ENCODE measurements around the gene CD47. TPM values are rescaled to one million over a fixed set of nuclear protein-coding genes. Genes with fewer than 3 reads are reported as not detected.

The CD47 gene
- total and polyA plus RNA-seq, 10 of the 15 experiments (the other 5 are each of a cell fraction or from before 2014, with no cell fraction given) = 22.9 to 175 (median 81.1) TPM

DNA sequence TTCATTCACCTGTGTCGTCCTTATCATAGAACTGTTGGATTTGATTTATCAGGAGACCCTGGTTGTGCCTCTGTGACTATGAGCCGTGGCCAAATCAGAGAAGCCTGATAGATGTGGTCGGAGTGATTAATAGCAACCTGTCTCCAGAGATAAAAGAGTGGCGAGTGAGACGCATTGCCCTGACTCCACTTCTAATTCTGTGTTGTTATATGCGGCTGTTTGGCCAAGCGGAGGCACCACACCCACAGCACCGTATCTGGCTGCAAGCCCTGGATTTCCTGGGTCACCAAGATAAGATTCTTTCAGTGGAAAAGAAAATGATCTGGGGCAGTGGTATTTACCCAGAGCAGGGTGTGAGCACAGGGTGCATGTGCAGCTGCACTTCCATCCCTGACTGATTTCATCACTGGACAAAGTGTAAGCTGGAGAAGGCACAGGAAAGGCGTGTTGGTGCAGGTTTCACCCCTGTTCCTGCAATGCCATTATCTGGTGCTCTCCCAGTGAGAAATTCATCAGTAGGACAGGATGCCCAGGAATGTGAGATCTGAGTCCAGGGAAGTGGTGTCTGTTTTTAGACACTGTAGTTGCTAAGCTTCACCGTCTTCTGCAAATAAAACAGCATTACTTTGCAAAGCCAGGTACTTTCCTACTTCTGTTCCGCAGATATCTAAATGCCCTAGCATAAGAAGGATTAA lies 84.6 kb downstream of the CD47 start:
- no peak overlapping the region for H2AFZ ChIP-seq (ENCODE audit: control insufficient read depth, low read depth, low read length)
- WGBS (ENCODE audit: insufficient coverage, insufficient replicate concordance, low lambda C conversion rate, missing lambda C conversion rate) = 38% methylated on average over 11 of the region's 11 CpGs
- no peak overlapping the region for H3K4me2 ChIP-seq (ENCODE audit: control insufficient read depth, insufficient read depth)
- intact Hi-C loops (cut with micrococcal nuclease; ENCODE audit: unreplicated experiment) = no loop called here
- H3K36me3 ChIP-seq (ENCODE audit: control insufficient read depth in 2 of 2, insufficient read depth in 2 of 2, low read length in 1 of 2) = no peaks in the 10 kb centered on the region
- DNase-seq (ENCODE audit: low read depth, low spot score) = no peak
- H4K20me1 ChIP-seq (ENCODE audit: control insufficient read depth, insufficient read depth) = no peaks in the 10 kb centered on the region
- no TSS peak for BruUV-seq (replicated peaks)
- H3K27ac ChIP-seq (ENCODE audit: control insufficient read depth, insufficient read depth) = no peak overlapping the region
- no peak for ATAC-seq
- H3K4me3 ChIP-seq = no peak overlapping the region
- in situ Hi-C loops (cut with MboI) = no loop called here
- H3K27me3 ChIP-seq (replicated peaks in 1 of 2; ENCODE audit: control insufficient read depth in 2 of 2, insufficient read depth in 2 of 2, low read length in 1 of 2) = no peaks in the 10 kb centered on the region
- TF ChIP-seq CHD4 (IDR thresholded peaks at IDR 0.05) (no peak), TARDBP (IDR thresholded peaks at IDR 0.05; ENCODE audit: borderline replicate concordance) (no peak)
- no peaks in the 10 kb centered on the region for H3K79me2 ChIP-seq (ENCODE audit: control insufficient read depth, insufficient read depth, low read length)
- no peak overlapping the region for H3K9ac ChIP-seq (ENCODE audit: control insufficient read depth, insufficient read depth, low read length)
- SMC1A ChIA-PET (ENCODE audit: uncharacterized antibody, unreplicated experiment) = no interaction called here
- H3K4me1 ChIP-seq (ENCODE audit: control insufficient read depth, insufficient read depth, low read length) = no peaks in the 10 kb centered on the region; the same call in 1 of the 2 replicates
- FAIRE-seq = no peak
- RAD21 ChIA-PET (ENCODE audit: unreplicated experiment) = no interaction called here
- CTCF ChIA-PET = interaction anchor here (0.7 kb wide), 1 partner anchor 79 kb away, joined by 4 read pairs; no protein-coding TSS in a partner anchor
- H3K9me3 ChIP-seq (replicated peaks; ENCODE audit: control insufficient read depth, insufficient read depth, low read length) = no peaks in the 10 kb centered on the region
- POLR2A ChIA-PET = no interaction called here

DNA sequence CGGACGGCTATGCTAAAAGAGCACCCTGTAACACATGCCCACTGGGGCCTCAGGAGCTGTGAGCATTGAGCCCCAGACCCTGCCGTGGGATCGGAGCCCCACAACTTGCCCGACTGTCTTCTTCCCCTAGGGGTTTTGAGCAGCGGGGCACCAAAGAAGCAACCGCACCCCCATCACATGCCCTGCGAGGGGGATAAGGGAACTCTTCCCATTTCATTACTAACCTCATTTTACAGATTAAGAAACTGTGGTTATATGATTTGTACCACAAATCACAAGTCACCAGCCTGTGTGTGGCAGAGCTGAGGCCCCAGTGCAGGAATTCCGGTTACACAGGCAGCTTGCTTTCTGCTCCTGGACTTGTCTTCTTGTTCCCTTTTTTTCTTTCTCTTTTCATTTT lies 86.2 kb downstream of the CD47 start:
- Histone ChIP-seq H3K4me3 (no peak overlapping the region), H3K79me2 (ENCODE audit: control insufficient read depth, insufficient read depth, low read length) (no peaks in the 10 kb centered on the region), H3K9me3 (replicated peaks; ENCODE audit: control insufficient read depth, insufficient read depth, low read length) (no peaks in the 10 kb centered on the region), H3K36me3 (ENCODE audit: control insufficient read depth in 2 of 2, insufficient read depth in 2 of 2, low read length in 1 of 2) (no peaks in the 10 kb centered on the region), H3K4me1 (ENCODE audit: control insufficient read depth, insufficient read depth, low read length) (no peaks in the 10 kb centered on the region; the same call in 1 of the 2 replicates), H4K20me1 (ENCODE audit: control insufficient read depth, insufficient read depth) (no peaks in the 10 kb centered on the region), H3K9ac (ENCODE audit: control insufficient read depth, insufficient read depth, low read length) (no peak overlapping the region), H2AFZ (ENCODE audit: control insufficient read depth, low read depth, low read length) (no peak overlapping the region), H3K27ac (ENCODE audit: control insufficient read depth, insufficient read depth) (no peak overlapping the region), H3K27me3 (replicated peaks in 1 of 2; ENCODE audit: control insufficient read depth in 2 of 2, insufficient read depth in 2 of 2, low read length in 1 of 2) (no peaks in the 10 kb centered on the region), H3K4me2 (ENCODE audit: control insufficient read depth, insufficient read depth) (no peak overlapping the region)
- no peak for DNase-seq (ENCODE audit: low read depth, low spot score)
- ChIA-PET CTCF (no interaction called here), RAD21 (ENCODE audit: unreplicated experiment) (no interaction called here), SMC1A (ENCODE audit: uncharacterized antibody, unreplicated experiment) (interaction anchor here (1.1 kb wide), 1 partner anchor 153 kb away, joined by 4 read pairs; no protein-coding TSS in a partner anchor), POLR2A (no interaction called here)
- FAIRE-seq = no peak
- in situ Hi-C loops (cut with MboI) = no loop called here
- intact Hi-C loops (cut with micrococcal nuclease; ENCODE audit: unreplicated experiment) = no loop called here
- WGBS (ENCODE audit: insufficient coverage, insufficient replicate concordance, low lambda C conversion rate, missing lambda C conversion rate) = 90% methylated on average over 9 of the region's 9 CpGs
- no peak for ATAC-seq
- BruUV-seq (replicated peaks) = no TSS peak
- TF ChIP-seq IKZF2 (IDR thresholded peaks at IDR 0.05) (no peak), FOXK2 (IDR thresholded peaks at IDR 0.05) (no peak), RCOR1 (conservative IDR thresholded peaks at IDR 0.05; ENCODE audit: low read depth, low read length) (no peak), ZNF384 (IDR thresholded peaks at IDR 0.05; ENCODE audit: borderline replicate concordance, low read depth, low read length) (no peak), EZH2 (IDR thresholded peaks at IDR 0.05; ENCODE audit: borderline replicate concordance, control insufficient read depth, low read depth, low read length) (no peak), YY1 (IDR thresholded peaks at IDR 0.05; ENCODE audit: low read depth, low read length) (no peak), PML (IDR thresholded peaks at IDR 0.05; ENCODE audit: low read length) (no peak)
- TF ChIP-seq, protein P1, sequence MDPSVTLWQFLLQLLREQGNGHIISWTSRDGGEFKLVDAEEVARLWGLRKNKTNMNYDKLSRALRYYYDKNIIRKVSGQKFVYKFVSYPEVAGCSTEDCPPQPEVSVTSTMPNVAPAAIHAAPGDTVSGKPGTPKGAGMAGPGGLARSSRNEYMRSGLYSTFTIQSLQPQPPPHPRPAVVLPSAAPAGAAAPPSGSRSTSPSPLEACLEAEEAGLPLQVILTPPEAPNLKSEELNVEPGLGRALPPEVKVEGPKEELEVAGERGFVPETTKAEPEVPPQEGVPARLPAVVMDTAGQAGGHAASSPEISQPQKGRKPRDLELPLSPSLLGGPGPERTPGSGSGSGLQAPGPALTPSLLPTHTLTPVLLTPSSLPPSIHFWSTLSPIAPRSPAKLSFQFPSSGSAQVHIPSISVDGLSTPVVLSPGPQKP (IDR thresholded peaks at IDR 0.05; ENCODE audit: low read depth, low read length) = no peak
- TF ChIP-seq, protein P2, sequence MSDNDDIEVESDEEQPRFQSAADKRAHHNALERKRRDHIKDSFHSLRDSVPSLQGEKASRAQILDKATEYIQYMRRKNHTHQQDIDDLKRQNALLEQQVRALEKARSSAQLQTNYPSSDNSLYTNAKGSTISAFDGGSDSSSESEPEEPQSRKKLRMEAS (IDR thresholded peaks at IDR 0.05; ENCODE audit: low read depth, low read length) = no peak
- TF ChIP-seq, protein P3, sequence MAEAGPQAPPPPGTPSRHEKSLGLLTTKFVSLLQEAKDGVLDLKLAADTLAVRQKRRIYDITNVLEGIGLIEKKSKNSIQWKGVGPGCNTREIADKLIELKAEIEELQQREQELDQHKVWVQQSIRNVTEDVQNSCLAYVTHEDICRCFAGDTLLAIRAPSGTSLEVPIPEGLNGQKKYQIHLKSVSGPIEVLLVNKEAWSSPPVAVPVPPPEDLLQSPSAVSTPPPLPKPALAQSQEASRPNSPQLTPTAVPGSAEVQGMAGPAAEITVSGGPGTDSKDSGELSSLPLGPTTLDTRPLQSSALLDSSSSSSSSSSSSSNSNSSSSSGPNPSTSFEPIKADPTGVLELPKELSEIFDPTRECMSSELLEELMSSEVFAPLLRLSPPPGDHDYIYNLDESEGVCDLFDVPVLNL (IDR thresholded peaks at IDR 0.05; ENCODE audit: low read depth, low read length) = no peak
- TF ChIP-seq, protein P4, sequence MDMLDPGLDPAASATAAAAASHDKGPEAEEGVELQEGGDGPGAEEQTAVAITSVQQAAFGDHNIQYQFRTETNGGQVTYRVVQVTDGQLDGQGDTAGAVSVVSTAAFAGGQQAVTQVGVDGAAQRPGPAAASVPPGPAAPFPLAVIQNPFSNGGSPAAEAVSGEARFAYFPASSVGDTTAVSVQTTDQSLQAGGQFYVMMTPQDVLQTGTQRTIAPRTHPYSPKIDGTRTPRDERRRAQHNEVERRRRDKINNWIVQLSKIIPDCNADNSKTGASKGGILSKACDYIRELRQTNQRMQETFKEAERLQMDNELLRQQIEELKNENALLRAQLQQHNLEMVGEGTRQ (IDR thresholded peaks at IDR 0.05; ENCODE audit: borderline replicate concordance, low read depth, low read length) = no peak
